GM18502 (cell line): Measurements from ENCODE around the gene PIGN.
"Not testable (repeated sequence)": the region's sequence is repeated elsewhere in the genome, so short reads cannot be mapped to it uniquely, and the experiment has no call there.

Experiments
- ATAC-seq: cut with Tn5 transposase; IDR thresholded peaks from one replicate; pipeline ENCODE4 v1.9.1; 2021; ENCODE audit warnings: mild to moderate bottlenecking; ENCODE audit not compliant: unreplicated experiment, poor library complexity

PIGN gene

GRCh38 chr18:62069556-62069955 lies 117.3 kb downstream of the PIGN start:
- ATAC-seq: no peak

DNA sequence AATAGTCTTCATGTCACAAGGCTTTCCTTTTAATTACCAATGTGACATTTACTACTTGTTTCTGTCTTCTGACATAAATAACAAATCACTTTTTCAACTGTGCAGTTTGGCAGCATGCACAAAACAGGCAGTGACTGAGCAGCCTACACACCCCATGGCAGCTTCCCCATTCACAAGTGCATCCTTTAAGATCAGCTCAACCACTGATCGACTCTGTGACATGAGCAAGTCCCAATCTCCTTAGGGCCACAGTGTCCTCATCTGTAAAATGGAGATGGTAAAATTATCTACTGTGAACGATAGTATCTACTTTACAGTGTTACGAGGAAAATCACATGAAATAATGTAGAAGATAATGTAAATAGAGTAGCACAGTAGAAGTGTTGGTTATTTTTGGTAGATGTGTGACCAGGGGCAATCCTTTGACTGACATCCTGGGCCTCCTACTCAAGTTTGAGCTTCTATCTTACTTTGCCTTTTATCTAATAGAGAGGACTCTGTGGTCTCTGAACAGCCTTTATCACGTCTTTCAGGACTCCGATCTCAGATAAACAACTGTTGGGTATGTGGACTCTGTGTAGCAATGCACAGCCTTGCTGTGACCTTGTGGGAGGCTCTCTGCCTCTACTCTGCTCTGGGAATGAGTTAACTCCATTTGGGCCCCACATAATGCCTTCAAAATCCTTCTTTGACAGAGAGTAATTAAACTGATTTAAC lies 120.6 kb downstream of the PIGN start:
- no peak for ATAC-seq

DNA sequence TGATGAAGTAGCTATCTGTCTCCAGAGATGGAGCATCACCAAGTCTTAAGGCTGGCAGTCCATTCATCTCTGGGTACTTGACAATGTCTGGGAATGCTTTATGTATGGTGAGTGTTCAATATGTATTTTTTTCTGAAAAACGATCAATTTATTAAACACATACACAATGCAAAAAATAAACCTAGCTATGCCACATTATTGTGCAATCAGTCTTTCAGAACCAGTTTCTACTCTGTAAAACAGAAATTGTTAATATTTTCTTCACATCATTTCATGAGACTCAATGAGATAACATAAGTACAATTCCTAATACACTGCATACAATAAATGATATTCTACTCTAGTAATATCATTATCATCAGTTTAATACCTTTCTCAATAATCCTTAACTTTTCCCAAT lies 122.5 kb downstream of the PIGN start:
- ATAC-seq: no peak

- ATAC-seq: no peak
Observed at GRCh38 chr18:62061821-62062478, 124.9 kb downstream of the PIGN start.

DNA sequence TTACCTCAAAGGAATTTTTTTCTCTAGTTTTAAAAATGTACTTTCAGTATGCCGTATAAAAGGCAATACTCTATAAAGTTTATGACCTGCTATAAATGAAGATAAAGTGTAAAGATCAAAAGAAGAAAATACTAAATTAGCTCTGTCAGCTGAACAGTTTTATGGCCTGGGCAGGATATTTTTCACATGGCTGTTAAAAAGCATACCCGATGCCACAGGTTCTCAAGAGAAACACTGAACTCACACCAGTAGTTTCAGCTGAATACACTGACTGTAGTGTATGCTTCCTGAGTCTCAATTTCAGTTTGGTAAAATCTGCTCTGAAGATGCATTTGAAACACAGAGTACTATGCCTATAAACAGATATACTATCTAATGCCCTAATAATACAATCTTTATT lies 126.0 kb downstream of the PIGN start:
- ATAC-seq: no peak

DNA sequence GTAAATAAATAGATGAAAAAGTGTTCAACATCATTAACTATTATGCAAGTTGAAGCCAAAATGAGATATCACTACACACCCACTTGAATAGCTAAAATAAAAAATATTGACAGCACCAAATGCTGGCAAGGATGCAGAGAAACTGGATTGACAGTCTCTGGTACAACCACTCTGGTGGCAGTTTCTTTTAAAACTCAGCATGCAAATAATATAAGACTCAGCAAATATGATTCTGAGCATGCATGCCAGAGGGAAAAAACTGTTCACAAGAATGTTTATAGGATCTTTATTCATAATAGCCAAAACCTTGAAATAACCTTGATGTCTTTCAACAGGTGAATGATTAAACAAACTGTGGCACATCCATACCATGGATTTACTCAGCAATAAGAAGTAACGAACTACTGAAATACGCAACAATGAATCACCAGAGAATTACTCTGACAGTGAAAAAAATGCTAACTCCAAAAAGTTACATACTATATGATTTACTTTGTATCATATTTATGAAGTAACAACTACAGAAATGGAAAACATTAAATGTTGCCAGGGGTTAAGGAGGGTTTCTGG lies 131.8 kb downstream of the PIGN start:
- ATAC-seq: no peak

GRCh38 chr18:62048279-62048678 lies 138.6 kb downstream of the PIGN start:
- no peak for ATAC-seq

DNA sequence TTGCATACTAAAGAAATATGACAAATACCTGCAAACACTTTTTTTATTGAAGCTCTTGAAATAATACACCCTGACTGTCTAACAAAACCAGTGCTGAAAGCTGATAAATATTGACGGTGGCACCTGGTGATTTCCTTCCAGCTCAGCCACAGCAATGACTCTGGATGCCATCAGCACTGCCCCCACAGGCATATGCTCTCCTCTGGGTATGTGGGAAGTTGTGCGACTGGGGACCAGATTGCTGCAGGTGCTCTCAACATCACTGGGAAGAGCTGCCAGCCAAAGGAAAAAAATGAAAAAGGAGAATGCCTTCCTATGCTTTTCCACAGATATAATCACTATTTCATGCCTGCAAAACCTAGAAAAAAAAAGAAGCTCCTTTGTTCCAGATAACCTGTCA lies 141.5 kb downstream of the PIGN start:
- no peak for ATAC-seq

DNA sequence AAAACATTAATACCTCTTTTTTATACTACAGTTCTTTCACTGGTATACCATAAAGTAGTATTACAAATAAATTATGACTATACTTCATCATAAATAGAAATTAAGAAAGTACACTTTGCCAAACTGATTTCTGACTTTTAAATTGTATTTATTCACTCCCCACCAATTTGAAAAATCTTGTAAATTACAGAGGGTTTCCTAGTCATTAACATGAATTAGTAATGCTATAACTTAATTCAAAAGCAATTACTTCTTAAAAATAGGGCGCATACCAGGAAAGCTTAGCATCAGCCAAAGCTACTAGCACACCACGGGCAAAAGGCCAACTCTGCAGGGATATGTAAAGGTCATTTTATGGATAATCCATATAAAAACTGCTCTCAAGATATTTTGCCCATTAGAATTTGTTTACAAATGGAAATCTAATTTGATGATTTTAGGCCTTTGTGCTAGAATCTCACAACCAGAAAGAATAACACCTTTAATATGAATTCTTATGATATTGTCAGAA lies 142.3 kb downstream of the PIGN start:
- no peak for ATAC-seq

- ATAC-seq: no peak
Observed at GRCh38 chr18:62037989-62038778, 148.7 kb downstream of the PIGN start.

- ATAC-seq: no peak
Observed at GRCh38 chr18:62037012-62037742, 149.7 kb downstream of the PIGN start.

GRCh38 chr18:62034286-62034685 lies 152.6 kb downstream of the PIGN start:
- ATAC-seq: not testable (repeated sequence)

GRCh38 chr18:62033756-62034155 lies 153.1 kb downstream of the PIGN start:
- no peak for ATAC-seq

GRCh38 chr18:62033207-62033606 lies 153.6 kb downstream of the PIGN start:
- no peak for ATAC-seq

GRCh38 chr18:62030091-62030985 lies 156.5 kb downstream of the PIGN start:
- no peak for ATAC-seq

DNA sequence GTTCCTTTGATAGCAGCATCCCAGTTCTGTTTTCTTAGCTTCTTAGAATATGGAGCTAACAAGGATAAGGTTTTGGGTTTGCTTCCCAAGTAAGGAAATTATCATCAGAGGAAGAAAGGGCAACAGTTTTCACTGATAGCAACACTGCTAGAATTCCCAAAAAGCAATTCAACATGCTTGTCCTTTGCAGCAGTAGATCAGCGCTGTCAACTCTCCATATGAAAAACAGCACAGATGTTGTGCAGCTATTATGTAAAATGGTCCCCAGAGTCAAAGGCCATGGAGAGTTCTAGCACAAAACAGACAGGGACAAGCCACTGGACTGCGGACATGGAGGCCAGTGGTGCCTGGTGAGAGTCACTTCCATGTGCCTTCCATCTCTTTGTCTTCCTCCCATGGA lies 158.1 kb downstream of the PIGN start:
- ATAC-seq: no peak

DNA sequence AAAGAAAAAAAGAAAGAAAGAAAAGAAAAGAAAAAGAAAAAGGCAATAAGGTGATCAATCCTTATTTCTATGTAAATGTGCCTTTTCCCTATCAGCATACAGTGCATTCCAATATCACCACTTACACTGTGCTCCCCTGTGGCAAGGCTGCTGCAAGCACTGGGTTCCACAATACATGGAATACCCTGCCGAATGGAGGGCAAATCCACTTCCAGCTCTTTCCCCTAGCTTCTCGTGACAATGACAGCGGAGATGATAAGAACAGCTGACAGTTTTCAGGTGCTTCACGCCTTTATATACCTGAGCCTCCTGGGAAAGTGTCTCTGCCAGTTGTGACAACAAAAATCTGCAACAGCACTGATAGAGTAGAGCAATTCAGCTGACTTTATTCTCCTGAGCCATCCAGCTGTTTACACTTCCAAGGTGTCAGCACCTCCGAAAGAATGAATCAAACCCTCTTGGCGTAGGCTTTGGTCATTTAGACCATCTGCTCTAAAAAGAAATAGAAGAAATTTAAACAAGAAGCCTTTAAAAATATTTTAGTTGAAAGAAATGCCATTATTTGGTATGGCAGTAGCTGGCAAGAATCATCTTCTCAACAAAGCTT lies 158.8 kb downstream of the PIGN start:
- no peak for ATAC-seq

GRCh38 chr18:62026586-62026985 lies 160.3 kb downstream of the PIGN start:
- ATAC-seq: no peak

- ATAC-seq: no peak
Observed at GRCh38 chr18:62024983-62025382, 161.9 kb downstream of the PIGN start.
